Measurements from ENCODE around the gene TPRX1. TPM values are rescaled to one million over a fixed set of nuclear protein-coding genes. Genes with fewer than 3 reads are reported as not detected.
A peak's percentile ranks its signal among the peaks of the same experiment; 100 is the strongest.

TPRX1 gene
- total and polyA plus RNA-seq, 9 of the 15 experiments (the other 6 are each of a cell fraction or from before 2014, with no cell fraction given), result not detected

DNA sequence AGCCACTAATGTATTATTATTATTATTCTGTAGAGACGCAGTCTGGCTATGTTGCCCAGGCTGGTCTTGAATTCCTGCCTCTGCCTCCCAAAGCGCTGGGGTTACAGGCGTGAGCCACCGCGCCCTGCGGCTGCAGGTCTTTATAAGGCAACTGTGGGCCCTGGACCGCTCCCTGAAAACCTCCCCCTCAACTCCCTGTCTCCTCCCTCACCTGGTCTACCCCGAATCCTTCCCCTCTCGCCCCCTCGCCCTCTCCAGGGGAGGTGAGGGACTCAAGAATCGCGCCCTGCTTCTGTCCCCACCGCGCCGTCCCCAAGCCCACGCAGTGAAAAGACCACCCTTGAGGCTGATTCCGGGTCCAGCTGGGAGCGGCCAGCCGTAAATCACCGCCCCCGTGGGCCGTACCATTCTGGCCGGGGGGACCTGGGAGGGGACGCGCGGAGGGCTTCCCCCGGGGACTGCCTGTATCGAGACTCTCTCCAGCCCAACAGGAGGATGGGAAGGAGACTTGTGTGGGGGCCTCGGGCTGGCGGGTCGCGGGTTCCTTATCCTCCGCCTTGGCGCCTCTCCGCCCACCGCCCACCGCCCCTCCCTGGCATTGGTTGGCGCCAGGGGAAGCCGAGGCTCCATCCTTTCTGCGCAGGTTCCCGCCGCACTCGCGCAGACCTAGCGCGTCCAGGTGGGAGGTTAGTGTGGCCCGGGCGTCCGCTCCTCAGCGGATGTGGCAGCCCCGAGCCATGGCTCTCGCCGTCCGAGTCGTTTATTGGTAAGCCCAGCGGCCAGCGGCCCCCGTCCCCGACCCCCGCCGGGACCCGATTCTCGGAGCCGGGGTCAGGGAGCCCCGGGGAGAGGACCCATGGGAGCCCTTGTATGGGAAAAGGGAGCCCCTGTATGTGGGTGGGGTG is 26.1 kb downstream of the TPRX1 start, which contains the start of gene SELENOW (continued):
- TF ChIP-seq, protein P1, sequence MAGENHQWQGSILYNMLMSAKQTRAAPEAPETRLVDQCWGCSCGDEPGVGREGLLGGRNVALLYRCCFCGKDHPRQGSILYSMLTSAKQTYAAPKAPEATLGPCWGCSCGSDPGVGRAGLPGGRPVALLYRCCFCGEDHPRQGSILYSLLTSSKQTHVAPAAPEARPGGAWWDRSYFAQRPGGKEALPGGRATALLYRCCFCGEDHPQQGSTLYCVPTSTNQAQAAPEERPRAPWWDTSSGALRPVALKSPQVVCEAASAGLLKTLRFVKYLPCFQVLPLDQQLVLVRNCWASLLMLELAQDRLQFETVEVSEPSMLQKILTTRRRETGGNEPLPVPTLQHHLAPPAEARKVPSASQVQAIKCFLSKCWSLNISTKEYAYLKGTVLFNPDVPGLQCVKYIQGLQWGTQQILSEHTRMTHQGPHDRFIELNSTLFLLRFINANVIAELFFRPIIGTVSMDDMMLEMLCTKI (IDR thresholded peaks at IDR 0.05; ENCODE audit: partially characterized antibody), result no peak
- TF ChIP-seq, protein P2, sequence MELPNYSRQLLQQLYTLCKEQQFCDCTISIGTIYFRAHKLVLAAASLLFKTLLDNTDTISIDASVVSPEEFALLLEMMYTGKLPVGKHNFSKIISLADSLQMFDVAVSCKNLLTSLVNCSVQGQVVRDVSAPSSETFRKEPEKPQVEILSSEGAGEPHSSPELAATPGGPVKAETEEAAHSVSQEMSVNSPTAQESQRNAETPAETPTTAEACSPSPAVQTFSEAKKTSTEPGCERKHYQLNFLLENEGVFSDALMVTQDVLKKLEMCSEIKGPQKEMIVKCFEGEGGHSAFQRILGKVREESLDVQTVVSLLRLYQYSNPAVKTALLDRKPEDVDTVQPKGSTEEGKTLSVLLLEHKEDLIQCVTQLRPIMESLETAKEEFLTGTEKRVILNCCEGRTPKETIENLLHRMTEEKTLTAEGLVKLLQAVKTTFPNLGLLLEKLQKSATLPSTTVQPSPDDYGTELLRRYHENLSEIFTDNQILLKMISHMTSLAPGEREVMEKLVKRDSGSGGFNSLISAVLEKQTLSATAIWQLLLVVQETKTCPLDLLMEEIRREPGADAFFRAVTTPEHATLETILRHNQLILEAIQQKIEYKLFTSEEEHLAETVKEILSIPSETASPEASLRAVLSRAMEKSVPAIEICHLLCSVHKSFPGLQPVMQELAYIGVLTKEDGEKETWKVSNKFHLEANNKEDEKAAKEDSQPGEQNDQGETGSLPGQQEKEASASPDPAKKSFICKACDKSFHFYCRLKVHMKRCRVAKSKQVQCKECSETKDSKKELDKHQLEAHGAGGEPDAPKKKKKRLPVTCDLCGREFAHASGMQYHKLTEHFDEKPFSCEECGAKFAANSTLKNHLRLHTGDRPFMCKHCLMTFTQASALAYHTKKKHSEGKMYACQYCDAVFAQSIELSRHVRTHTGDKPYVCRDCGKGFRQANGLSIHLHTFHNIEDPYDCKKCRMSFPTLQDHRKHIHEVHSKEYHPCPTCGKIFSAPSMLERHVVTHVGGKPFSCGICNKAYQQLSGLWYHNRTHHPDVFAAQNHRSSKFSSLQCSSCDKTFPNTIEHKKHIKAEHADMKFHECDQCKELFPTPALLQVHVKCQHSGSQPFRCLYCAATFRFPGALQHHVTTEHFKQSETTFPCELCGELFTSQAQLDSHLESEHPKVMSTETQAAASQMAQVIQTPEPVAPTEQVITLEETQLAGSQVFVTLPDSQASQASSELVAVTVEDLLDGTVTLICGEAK (IDR thresholded peaks at IDR 0.05), result peak; percentile 53; the same call in 1 of the 2 replicates
- TF ChIP-seq, protein P2 (CRISPR knock-in tag; IDR thresholded peaks at IDR 0.05), result no peak
- peak; percentile 38; the same call in 1 of the 2 replicates for TF ChIP-seq MYC (IDR thresholded peaks at IDR 0.05; ENCODE audit: low read depth, low read length)
- TF ChIP-seq MYC (CRISPR knock-in tag; IDR thresholded peaks at IDR 0.05; ENCODE audit: borderline replicate concordance, low read depth), result no peak
- TF ChIP-seq, protein P3, sequence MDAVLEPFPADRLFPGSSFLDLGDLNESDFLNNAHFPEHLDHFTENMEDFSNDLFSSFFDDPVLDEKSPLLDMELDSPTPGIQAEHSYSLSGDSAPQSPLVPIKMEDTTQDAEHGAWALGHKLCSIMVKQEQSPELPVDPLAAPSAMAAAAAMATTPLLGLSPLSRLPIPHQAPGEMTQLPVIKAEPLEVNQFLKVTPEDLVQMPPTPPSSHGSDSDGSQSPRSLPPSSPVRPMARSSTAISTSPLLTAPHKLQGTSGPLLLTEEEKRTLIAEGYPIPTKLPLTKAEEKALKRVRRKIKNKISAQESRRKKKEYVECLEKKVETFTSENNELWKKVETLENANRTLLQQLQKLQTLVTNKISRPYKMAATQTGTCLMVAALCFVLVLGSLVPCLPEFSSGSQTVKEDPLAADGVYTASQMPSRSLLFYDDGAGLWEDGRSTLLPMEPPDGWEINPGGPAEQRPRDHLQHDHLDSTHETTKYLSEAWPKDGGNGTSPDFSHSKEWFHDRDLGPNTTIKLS (IDR thresholded peaks at IDR 0.05; ENCODE audit: borderline replicate concordance, low read depth), result 0 out of 2 replicates have a peak, but pooled peaks have one; percentile 45
- peak; percentile 64 for TF ChIP-seq HNRNPLL (IDR thresholded peaks at IDR 0.05; ENCODE audit: low read depth, low read length, poor library complexity, severe bottlenecking)
- TF ChIP-seq, protein P4, sequence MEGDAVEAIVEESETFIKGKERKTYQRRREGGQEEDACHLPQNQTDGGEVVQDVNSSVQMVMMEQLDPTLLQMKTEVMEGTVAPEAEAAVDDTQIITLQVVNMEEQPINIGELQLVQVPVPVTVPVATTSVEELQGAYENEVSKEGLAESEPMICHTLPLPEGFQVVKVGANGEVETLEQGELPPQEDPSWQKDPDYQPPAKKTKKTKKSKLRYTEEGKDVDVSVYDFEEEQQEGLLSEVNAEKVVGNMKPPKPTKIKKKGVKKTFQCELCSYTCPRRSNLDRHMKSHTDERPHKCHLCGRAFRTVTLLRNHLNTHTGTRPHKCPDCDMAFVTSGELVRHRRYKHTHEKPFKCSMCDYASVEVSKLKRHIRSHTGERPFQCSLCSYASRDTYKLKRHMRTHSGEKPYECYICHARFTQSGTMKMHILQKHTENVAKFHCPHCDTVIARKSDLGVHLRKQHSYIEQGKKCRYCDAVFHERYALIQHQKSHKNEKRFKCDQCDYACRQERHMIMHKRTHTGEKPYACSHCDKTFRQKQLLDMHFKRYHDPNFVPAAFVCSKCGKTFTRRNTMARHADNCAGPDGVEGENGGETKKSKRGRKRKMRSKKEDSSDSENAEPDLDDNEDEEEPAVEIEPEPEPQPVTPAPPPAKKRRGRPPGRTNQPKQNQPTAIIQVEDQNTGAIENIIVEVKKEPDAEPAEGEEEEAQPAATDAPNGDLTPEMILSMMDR (IDR thresholded peaks at IDR 0.05 in 2 of 3, conservative IDR thresholded peaks at IDR 0.05 in 1 of 3; ENCODE audit: insufficient read depth in 2 of 3, low read depth in 1 of 3, low read length in 3 of 3), result no peak
